RWPE1 (cell line): ENCODE measurements around the gene LLGL2.

Source experiments
- CTCF ChIA-PET: fragments of 350-600 bp; sonication (Branson Sonifier 250); formaldehyde crosslinking; extraction: SDS; loops from one replicate; lab custom pipeline; 2021; lab: Yijun Ruan, JAX
- POLR2A ChIA-PET: fragments of 400-600 bp; formaldehyde crosslinking; extraction: SDS; loops from one replicate; lab custom pipeline; 2020; ENCODE audit warnings: antibody characterized with exemption; ENCODE audit not compliant: low non-redundant PET; lab: Yijun Ruan, JAX
- DNase-seq: peaks from one replicate; pipeline ENCODE4 v3.0.0; 2012; ENCODE audit warnings: low spot score
- H3K27ac ChIP-seq: fragments of 450-650 bp; 2 replicates; pipeline ENCODE4 v1.5.1; 2017
- CTCF ChIP-seq: fragments of 450-650 bp; conservative IDR thresholded peaks from 2 replicates; pipeline ENCODE4 v1.5.1; 2017; ENCODE audit warnings: low read depth, mild to moderate bottlenecking

Gene LLGL2

GRCh38 chr17:75584849-75585175 is 59.3 kb downstream of the LLGL2 start:
- H3K27ac ChIP-seq, result no peak overlapping the region
- no peak for DNase-seq
- TF ChIP-seq CTCF, result no peak
- ChIA-PET POLR2A (no interaction called here), CTCF (interaction anchor here (2.7 kb wide), 1 partner anchor 16 kb away, joined by 15 read pairs; no protein-coding TSS in a partner anchor)

- TF ChIP-seq CTCF, result 0 out of 2 replicates have a peak, but pooled peaks have one; percentile 10
- DNase-seq, result no peak
- POLR2A ChIA-PET, result no interaction called here
- peak within 1 kb of the TSS; percentile 77 for H3K27ac ChIP-seq
- CTCF ChIA-PET, result interaction anchor here (0.5 to 3.7 kb wide), 5 partner anchors 10 to 189 kb away, joined by 3 to 29 read pairs (median 3); no protein-coding TSS in a partner anchor
Observed at GRCh38 chr17:75587675-75588595, 62.4 kb downstream of the LLGL2 start, which contains the start of gene MYO15B. Gene MYO15B, plus strand, starts transcription at chr17:75587800. Its CDS starts 258 bp downstream, at chr17:75588058.

- ChIA-PET CTCF (interaction anchor here (0.5 to 3.7 kb wide), 5 partner anchors 11 to 188 kb away, joined by 3 to 29 read pairs (median 3); no protein-coding TSS in a partner anchor), POLR2A (no interaction called here)
- H3K27ac ChIP-seq, result peak overlapping the region; percentile 77
- DNase-seq, result no peak
- no peak for TF ChIP-seq CTCF
Observed at GRCh38 chr17:75588596-75589011, 63.1 kb downstream of the LLGL2 start.

- POLR2A ChIA-PET, result no interaction called here
- peak; percentile 96 for DNase-seq
- peak overlapping the region; percentile 77 for H3K27ac ChIP-seq
- peak; percentile 88 for TF ChIP-seq CTCF
- CTCF ChIA-PET, result interaction anchor here (0.7 to 3.7 kb wide), 4 partner anchors 12 to 208 kb away, joined by 3 to 29 read pairs (median 7); partner anchors contain the start of gene SMIM5
Observed at GRCh38 chr17:75589012-75589918, 63.8 kb downstream of the LLGL2 start.

GRCh38 chr17:75589919-75590303 is 64.4 kb downstream of the LLGL2 start:
- no peak for DNase-seq
- peak overlapping the region; percentile 77 for H3K27ac ChIP-seq

More at GRCh38 chr17:75589919-75590303, 64.4 kb downstream of the LLGL2 start:
- ChIA-PET CTCF (interaction anchor here (0.7 to 3.7 kb wide), 4 partner anchors 11 to 209 kb away, joined by 4 to 29 read pairs (median 7); partner anchors contain the start of gene SMIM5), POLR2A (interaction anchor here (0.6 kb wide), 1 partner anchor 31 kb away, joined by 4 read pairs; no protein-coding TSS in a partner anchor)
- TF ChIP-seq CTCF, result no peak
